ENCODE measurements around the gene MRTFB. TPM values are rescaled to one million over a fixed set of nuclear protein-coding genes. Genes with fewer than 3 reads are reported as not detected.

The MRTFB gene
- total and polyA plus RNA-seq, 2 of the 13 experiments (the other 11 are each of a cell fraction or from before 2014, with no cell fraction given), result 11.4 to 14.0 TPM

DNA sequence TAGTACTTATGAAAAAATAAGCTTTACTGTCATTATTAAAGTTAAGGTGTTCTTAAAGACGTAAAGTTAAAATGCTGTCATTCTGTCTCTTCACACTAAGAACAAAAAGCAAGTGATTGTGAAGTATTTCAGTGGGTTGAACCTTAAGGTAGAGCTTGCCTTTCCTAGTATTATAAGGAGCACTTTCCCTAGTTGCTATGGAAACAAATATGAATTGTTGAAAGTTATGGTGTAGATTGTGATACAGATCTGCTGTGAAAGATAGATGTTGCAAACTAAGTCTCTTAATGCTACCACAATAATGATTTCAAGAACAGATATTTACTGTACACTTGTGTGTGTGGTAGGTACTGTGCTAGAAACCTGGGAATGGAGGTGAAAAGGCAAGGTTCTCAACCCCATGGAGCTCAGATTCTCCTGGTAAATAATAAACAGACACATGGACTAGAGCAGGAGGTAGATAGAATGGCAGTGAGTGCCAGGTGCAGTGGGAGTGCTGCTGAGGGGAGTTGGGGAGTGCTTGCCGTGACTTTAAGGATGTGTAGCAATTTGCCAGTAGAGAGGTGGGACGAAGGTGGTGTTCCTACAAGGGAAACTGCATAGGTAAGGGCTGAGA, 34.7 kb downstream of the MRTFB start (continued):
- TF ChIP-seq CBFB (CRISPR knock-in tag; IDR thresholded peaks at IDR 0.05), result no peak
- 0 out of 4 replicates have a peak, but pooled peaks of 1 of the 2 experiments have one; percentile 1 for TF ChIP-seq EP300 (IDR thresholded peaks at IDR 0.05; ENCODE audit: low read depth in 2 of 2, low read length in 2 of 2)
- TF ChIP-seq EP300 (CRISPR knock-in tag; IDR thresholded peaks at IDR 0.05; ENCODE audit: borderline replicate concordance), result no peak
- TF ChIP-seq RFX1 (IDR thresholded peaks at IDR 0.05), result 0 out of 2 replicates have a peak, but pooled peaks have one; percentile 24
- no peak for TF ChIP-seq PTBP1 (IDR thresholded peaks at IDR 0.05; ENCODE audit: low read depth, low read length, poor library complexity, severe bottlenecking)
- peak; percentile 20; the same call in 1 of the 2 replicates for TF ChIP-seq ZMYM4 (CRISPR knock-in tag; IDR thresholded peaks at IDR 0.05)
- TF ChIP-seq ZKSCAN1 (IDR thresholded peaks at IDR 0.05; ENCODE audit: low read length), result no peak
- TF ChIP-seq CENPX (CRISPR knock-in tag; IDR thresholded peaks at IDR 0.05), result no peak
- TF ChIP-seq ZNF891 (CRISPR knock-in tag; IDR thresholded peaks at IDR 0.05), result no peak
- TF ChIP-seq, protein P1, sequence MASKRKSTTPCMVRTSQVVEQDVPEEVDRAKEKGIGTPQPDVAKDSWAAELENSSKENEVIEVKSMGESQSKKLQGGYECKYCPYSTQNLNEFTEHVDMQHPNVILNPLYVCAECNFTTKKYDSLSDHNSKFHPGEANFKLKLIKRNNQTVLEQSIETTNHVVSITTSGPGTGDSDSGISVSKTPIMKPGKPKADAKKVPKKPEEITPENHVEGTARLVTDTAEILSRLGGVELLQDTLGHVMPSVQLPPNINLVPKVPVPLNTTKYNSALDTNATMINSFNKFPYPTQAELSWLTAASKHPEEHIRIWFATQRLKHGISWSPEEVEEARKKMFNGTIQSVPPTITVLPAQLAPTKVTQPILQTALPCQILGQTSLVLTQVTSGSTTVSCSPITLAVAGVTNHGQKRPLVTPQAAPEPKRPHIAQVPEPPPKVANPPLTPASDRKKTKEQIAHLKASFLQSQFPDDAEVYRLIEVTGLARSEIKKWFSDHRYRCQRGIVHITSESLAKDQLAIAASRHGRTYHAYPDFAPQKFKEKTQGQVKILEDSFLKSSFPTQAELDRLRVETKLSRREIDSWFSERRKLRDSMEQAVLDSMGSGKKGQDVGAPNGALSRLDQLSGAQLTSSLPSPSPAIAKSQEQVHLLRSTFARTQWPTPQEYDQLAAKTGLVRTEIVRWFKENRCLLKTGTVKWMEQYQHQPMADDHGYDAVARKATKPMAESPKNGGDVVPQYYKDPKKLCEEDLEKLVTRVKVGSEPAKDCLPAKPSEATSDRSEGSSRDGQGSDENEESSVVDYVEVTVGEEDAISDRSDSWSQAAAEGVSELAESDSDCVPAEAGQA (IDR thresholded peaks at IDR 0.05; ENCODE audit: low read depth), result no peak
- TF ChIP-seq, protein P1 (CRISPR knock-in tag; IDR thresholded peaks at IDR 0.05; ENCODE audit: borderline replicate concordance), result no peak
- TF ChIP-seq, protein P2, sequence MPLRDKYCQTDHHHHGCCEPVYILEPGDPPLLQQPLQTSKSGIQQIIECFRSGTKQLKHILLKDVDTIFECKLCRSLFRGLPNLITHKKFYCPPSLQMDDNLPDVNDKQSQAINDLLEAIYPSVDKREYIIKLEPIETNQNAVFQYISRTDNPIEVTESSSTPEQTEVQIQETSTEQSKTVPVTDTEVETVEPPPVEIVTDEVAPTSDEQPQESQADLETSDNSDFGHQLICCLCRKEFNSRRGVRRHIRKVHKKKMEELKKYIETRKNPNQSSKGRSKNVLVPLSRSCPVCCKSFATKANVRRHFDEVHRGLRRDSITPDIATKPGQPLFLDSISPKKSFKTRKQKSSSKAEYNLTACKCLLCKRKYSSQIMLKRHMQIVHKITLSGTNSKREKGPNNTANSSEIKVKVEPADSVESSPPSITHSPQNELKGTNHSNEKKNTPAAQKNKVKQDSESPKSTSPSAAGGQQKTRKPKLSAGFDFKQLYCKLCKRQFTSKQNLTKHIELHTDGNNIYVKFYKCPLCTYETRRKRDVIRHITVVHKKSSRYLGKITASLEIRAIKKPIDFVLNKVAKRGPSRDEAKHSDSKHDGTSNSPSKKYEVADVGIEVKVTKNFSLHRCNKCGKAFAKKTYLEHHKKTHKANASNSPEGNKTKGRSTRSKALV (CRISPR knock-in tag; IDR thresholded peaks at IDR 0.05), result no peak
- TF ChIP-seq, protein P3, sequence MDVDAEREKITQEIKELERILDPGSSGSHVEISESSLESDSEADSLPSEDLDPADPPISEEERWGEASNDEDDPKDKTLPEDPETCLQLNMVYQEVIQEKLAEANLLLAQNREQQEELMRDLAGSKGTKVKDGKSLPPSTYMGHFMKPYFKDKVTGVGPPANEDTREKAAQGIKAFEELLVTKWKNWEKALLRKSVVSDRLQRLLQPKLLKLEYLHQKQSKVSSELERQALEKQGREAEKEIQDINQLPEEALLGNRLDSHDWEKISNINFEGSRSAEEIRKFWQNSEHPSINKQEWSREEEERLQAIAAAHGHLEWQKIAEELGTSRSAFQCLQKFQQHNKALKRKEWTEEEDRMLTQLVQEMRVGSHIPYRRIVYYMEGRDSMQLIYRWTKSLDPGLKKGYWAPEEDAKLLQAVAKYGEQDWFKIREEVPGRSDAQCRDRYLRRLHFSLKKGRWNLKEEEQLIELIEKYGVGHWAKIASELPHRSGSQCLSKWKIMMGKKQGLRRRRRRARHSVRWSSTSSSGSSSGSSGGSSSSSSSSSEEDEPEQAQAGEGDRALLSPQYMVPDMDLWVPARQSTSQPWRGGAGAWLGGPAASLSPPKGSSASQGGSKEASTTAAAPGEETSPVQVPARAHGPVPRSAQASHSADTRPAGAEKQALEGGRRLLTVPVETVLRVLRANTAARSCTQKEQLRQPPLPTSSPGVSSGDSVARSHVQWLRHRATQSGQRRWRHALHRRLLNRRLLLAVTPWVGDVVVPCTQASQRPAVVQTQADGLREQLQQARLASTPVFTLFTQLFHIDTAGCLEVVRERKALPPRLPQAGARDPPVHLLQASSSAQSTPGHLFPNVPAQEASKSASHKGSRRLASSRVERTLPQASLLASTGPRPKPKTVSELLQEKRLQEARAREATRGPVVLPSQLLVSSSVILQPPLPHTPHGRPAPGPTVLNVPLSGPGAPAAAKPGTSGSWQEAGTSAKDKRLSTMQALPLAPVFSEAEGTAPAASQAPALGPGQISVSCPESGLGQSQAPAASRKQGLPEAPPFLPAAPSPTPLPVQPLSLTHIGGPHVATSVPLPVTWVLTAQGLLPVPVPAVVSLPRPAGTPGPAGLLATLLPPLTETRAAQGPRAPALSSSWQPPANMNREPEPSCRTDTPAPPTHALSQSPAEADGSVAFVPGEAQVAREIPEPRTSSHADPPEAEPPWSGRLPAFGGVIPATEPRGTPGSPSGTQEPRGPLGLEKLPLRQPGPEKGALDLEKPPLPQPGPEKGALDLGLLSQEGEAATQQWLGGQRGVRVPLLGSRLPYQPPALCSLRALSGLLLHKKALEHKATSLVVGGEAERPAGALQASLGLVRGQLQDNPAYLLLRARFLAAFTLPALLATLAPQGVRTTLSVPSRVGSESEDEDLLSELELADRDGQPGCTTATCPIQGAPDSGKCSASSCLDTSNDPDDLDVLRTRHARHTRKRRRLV (CRISPR knock-in tag; IDR thresholded peaks at IDR 0.05), result no peak
- TF ChIP-seq FOXP1 (IDR thresholded peaks at IDR 0.05), result no peak
- TF ChIP-seq FOXP1 (CRISPR knock-in tag; IDR thresholded peaks at IDR 0.05), result peak; percentile 57
- TF ChIP-seq FLYWCH1 (CRISPR knock-in tag; IDR thresholded peaks at IDR 0.05), result no peak

Data from HepG2 (cell line).